Measurements from ENCODE around the gene ATP2B3.

- peak in 2 of 3 experiments; percentile 58 to 68 for TF ChIP-seq CTCF (optimal IDR thresholded peaks at IDR 0.05 in 1 of 3, IDR thresholded peaks at IDR 0.05 in 1 of 3, conservative IDR thresholded peaks at IDR 0.05 in 1 of 3; ENCODE audit: extremely low read depth in 1 of 3, insufficient read depth in 2 of 3, low read length in 3 of 3)
- no peak for TF ChIP-seq EZH2 (IDR thresholded peaks at IDR 0.05; ENCODE audit: low read length)
These were observed 37.2 kb downstream of the ATP2B3 start for GRCh38 chrX:153554519-153555167.

Measured in keratinocyte (primary cell).